ENCODE results near the gene MB. TPM values are rescaled to one million over a fixed set of nuclear protein-coding genes. Genes with fewer than 3 reads are reported as not detected.

The MB gene
- total and polyA plus RNA-seq, 5 donors = 7,621 to 14,884 (median 10,770) TPM

DNA sequence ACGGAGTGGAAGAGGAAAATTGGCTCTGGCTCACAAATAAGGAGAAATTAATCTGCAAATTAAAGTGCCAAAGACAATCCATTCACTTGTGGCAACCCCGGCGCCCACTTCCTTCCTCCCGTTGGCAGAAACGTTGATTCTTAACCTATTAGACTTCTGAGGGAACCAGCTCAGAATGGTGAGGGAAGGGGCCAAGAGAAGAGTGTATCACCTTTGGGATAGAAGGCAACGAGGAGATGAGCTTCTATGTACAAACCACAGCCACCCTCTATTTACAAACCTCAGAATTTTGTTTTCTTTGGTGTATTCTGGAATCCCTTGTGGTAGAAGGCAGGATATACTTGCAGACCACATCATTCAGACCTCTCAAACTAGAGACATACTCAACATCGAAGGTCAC, 1.1 kb downstream of the MB start:
- ATAC-seq (no peak), DNase-seq (no peak)
- peak overlapping the region; percentile 97 for H3K27ac ChIP-seq (ENCODE audit: low read length)
- no peaks in the 10 kb centered on the region for H3K9me3 ChIP-seq (ENCODE audit: control insufficient read depth, low read length)
- H3K4me3 ChIP-seq (ENCODE audit: low read length) = peak overlapping the region; percentile 66
- H3K4me1 ChIP-seq (ENCODE audit: control insufficient read depth, insufficient read depth, low read length) = no peaks in the 10 kb centered on the region
- intact Hi-C loops (cut with DNase I) = no loop called here
- WGBS = 53% methylated on average over 7 of the region's 7 CpGs
- H3K27me3 ChIP-seq (ENCODE audit: control insufficient read depth, insufficient read depth) = no peaks in the 10 kb centered on the region

DNA sequence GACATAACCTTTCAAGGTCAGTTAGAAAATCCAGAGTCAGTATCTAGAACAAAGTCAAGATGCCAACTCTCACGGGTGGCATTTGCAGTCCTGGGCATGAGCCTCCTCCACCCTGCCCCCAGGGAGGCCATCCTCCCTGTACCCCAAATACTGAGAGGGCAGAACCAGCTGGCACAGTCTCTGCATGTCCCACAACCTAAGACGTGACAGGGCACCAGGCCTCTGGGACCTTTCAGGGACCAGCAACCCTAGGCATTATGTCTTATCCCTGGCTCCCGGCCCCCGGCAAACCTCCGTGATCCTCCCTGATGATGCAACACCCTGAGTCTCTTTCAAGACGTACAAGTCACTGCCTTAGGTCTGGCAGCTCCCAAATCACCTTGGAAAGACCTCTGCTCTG, 2.0 kb downstream of the MB start:
- Histone ChIP-seq H3K4me3 (ENCODE audit: low read length) (peak overlapping the region; percentile 66), H3K4me1 (ENCODE audit: control insufficient read depth, insufficient read depth, low read length) (no peaks in the 10 kb centered on the region), H3K27ac (ENCODE audit: low read length) (peak overlapping the region; percentile 97), H3K27me3 (ENCODE audit: control insufficient read depth, insufficient read depth) (no peaks in the 10 kb centered on the region), H3K9me3 (ENCODE audit: control insufficient read depth, low read length) (no peaks in the 10 kb centered on the region)
- intact Hi-C loops (cut with DNase I) = no loop called here
- WGBS = 67% methylated on average over 6 of the region's 6 CpGs
- DNase-seq (peak in 1 of 3 donors; percentile 52), ATAC-seq (no peak)

DNA sequence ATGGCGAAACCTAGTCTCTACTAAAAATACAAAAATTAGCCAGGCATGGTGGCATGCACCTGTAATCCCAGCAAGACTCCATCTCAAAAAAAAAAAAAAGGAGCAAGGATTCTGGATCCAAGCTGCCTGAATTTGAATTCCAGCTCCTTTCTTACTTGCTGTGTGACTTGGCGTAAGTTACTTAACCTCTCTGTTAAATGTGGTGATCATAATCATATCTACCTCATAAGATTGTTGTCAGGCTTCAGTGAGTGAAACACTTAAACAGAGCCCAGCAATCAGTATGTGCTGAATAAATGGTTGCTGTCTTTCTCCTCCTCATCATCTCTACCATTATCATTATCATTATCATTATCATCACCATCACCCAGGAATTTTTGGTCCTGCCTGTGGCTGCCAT, 2.7 kb downstream of the MB start:
- Histone ChIP-seq H3K27ac (ENCODE audit: low read length) (peak overlapping the region; percentile 97), H3K9me3 (ENCODE audit: control insufficient read depth, low read length) (no peaks in the 10 kb centered on the region), H3K27me3 (ENCODE audit: control insufficient read depth, insufficient read depth) (no peaks in the 10 kb centered on the region), H3K4me3 (ENCODE audit: low read length) (peak overlapping the region; percentile 66), H3K4me1 (ENCODE audit: control insufficient read depth, insufficient read depth, low read length) (peaks cover under 1% of the 10 kb centered on the region)
- ATAC-seq = no peak
- no peak for DNase-seq
- intact Hi-C loops (cut with DNase I) = no loop called here
- WGBS = 73% methylated on average over 2 of the region's 2 CpGs

DNA sequence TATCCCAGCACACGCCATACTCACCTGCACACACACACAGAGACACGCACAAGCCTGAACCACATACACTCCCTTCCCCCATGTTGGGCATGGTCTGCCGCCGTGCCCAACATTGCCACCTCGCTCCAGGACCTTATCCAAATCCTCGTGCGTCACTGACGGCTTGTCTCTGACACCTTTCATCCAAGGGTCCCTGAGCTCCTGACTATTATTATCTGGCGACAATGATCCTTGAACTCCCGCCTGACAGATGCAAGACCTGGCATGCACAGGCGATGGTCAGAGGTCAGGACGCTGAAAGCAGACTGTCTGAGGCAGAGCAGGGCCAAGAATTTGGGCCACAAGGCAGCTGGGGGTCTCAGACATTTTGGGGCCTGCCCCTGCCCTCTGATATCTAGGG, 4.2 kb downstream of the MB start:
- H3K27ac ChIP-seq (ENCODE audit: low read length) = peak overlapping the region; percentile 97
- WGBS = 69% methylated on average over 12 of the region's 12 CpGs
- peak; percentile 54 to 59 for ATAC-seq

DNA sequence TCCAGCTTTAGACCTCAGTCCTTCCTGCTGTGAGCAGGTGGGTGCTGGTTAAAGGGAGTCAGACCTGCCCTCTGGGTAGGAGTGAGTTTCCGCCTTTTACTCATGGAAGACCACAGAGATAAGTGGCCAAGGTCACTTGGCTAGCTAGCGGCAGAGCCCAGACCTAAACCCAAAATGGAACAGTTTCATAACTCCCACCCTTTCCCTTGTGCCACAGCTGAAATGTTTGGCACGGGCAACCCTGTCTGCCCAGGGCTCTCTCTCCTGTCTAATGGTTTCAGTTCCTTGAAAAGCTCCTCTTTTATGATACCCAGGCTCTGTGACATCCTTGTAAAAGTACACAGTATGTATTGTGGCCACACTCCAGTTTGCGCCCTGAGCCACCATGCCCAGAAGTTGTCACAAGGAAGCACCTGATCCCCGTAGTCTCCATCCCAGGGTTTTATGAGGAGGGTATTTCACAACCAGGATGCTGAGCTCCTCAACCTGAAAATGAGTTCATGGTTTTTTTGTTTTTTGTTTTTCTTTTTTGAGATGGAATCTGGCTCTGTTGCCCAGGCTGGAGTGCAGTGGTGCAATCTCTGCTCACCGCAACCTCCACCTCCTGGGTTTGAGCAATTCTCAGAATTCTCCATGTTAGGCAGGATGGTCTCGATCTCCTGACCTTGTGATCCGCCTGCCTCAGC, 5.1 kb downstream of the MB start:
- Histone ChIP-seq H3K27ac (ENCODE audit: low read length) (peak overlapping the region; percentile 81), H3K4me3 (ENCODE audit: low read length) (peak overlapping the region; percentile 1), H3K4me1 (ENCODE audit: control insufficient read depth, insufficient read depth, low read length) (peaks cover 2% of the 10 kb centered on the region), H3K27me3 (ENCODE audit: control insufficient read depth, insufficient read depth) (no peaks in the 10 kb centered on the region), H3K9me3 (ENCODE audit: control insufficient read depth, low read length) (no peaks in the 10 kb centered on the region)
- no peak for DNase-seq
- ATAC-seq = no peak
- 60% methylated on average over 8 of the region's 8 CpGs for WGBS
- intact Hi-C loops (cut with DNase I) = no loop called here

More for the DNA sequence above, 4.2 kb downstream of the MB start:
- H3K9me3 ChIP-seq (ENCODE audit: control insufficient read depth, low read length) = no peaks in the 10 kb centered on the region
- no peaks in the 10 kb centered on the region for H3K27me3 ChIP-seq (ENCODE audit: control insufficient read depth, insufficient read depth)
- peak; percentile 49 to 79 (median 77) for DNase-seq
- peaks cover 2% of the 10 kb centered on the region for H3K4me1 ChIP-seq (ENCODE audit: control insufficient read depth, insufficient read depth, low read length)
- peak overlapping the region; percentile 7 for H3K4me3 ChIP-seq (ENCODE audit: low read length)
- intact Hi-C loops (cut with DNase I) = no loop called here

DNA sequence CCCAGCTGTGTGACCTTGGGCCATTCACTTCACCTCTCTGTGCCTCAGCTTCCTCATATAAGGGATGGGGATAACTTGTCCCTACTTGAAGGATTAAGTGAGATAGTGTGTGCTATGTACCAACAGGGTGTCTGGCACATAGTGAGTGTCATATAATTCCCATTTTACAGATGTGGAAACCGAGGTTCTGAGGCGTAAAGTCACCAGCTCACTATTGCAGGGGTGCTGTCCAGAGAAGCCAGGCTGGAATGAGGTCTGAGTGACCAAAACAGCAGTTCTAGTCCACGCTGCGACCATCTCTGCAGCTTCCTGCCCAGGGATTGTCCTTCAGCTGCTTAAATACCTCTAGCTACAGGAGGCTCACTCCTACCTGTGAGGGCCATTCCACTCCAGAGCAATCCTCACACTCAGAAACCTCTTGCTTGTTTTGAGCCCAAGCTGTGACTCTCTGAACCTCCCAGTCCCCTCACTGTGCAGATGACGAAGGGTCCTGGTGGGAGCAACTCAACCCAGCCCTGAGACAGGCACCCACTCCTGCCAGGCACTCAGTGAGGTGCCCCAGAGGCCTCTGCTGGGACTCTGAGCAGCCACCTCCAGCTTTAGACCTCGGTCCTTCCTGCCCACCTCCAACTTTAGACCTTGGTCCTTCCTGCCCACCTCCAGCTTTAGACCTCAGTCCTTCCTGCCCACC, 5.8 kb downstream of the MB start:
- ATAC-seq = no peak
- peaks cover 4% of the 10 kb centered on the region for H3K4me1 ChIP-seq (ENCODE audit: control insufficient read depth, insufficient read depth, low read length)
- intact Hi-C loops (cut with DNase I) = no loop called here

DNA sequence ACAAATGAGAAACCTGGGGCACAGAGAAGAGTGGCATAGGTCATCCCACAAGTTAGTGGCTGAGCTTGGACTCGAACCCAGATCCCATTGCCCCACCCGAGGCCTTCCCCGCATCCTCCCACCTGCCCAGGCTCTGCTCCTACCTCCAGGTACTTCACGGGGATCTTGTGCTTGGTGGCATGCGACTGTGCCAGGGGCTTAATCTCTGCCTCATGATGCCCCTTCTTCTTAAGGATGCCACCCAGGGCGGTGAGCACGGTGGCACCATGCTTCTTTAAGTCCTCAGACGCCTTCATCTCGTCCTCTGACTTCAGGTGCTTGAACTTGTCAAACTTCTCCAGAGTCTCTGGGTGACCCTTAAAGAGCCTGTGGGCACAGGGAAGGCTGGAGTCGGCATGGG, 6.4 kb downstream of the MB start:
- DNase-seq = peak in 1 of 3 donors; percentile 56
- Histone ChIP-seq H3K4me1 (ENCODE audit: control insufficient read depth, insufficient read depth, low read length) (peaks cover 7% of the 10 kb centered on the region), H3K9me3 (ENCODE audit: control insufficient read depth, low read length) (no peaks in the 10 kb centered on the region), H3K27ac (ENCODE audit: low read length) (peak overlapping the region; percentile 81), H3K27me3 (ENCODE audit: control insufficient read depth, insufficient read depth) (no peaks in the 10 kb centered on the region), H3K4me3 (ENCODE audit: low read length) (no peak overlapping the region)
- ATAC-seq = no peak
- intact Hi-C loops (cut with DNase I) = no loop called here
- 82% methylated on average over 10 of the region's 10 CpGs for WGBS

More for the DNA sequence above, 5.8 kb downstream of the MB start:
- no peak overlapping the region for H3K4me3 ChIP-seq (ENCODE audit: low read length)
- H3K9me3 ChIP-seq (ENCODE audit: control insufficient read depth, low read length) = no peaks in the 10 kb centered on the region
- peak in 1 of 3 donors; percentile 35 for DNase-seq
- 78% methylated on average over 6 of the region's 6 CpGs for WGBS
- peak overlapping the region; percentile 81 for H3K27ac ChIP-seq (ENCODE audit: low read length)
- no peaks in the 10 kb centered on the region for H3K27me3 ChIP-seq (ENCODE audit: control insufficient read depth, insufficient read depth)

DNA sequence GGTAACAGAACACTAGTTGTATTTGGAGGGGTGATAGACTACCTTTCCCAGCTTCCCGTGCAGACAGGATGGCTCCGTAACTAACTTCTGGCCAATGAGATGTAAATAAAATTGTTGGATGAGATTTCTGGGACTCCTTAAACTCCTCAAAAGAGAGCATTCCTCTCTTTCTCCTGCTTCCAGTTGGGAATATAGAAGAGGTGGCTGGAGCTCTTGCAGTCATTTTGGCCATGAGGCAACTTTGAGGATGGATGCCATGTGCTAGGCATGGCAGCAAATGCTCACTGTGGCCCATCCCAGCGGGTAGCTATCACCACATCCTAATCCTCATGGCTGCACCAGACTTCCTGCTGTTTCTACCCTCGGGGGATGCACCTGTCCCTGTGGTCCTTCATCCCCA, 7.4 kb downstream of the MB start:
- no peak overlapping the region for H3K4me3 ChIP-seq (ENCODE audit: low read length)
- no peak for ATAC-seq
- H3K4me1 ChIP-seq (ENCODE audit: control insufficient read depth, insufficient read depth, low read length) = peaks cover 12% of the 10 kb centered on the region
- intact Hi-C loops (cut with DNase I) = no loop called here
- H3K27ac ChIP-seq (ENCODE audit: low read length) = peak overlapping the region; percentile 6
- DNase-seq = peak in 1 of 3 donors; percentile 5
- H3K27me3 ChIP-seq (ENCODE audit: control insufficient read depth, insufficient read depth) = no peaks in the 10 kb centered on the region
- 78% methylated on average over 4 of the region's 4 CpGs for WGBS
- H3K9me3 ChIP-seq (ENCODE audit: control insufficient read depth, low read length) = no peaks in the 10 kb centered on the region

DNA sequence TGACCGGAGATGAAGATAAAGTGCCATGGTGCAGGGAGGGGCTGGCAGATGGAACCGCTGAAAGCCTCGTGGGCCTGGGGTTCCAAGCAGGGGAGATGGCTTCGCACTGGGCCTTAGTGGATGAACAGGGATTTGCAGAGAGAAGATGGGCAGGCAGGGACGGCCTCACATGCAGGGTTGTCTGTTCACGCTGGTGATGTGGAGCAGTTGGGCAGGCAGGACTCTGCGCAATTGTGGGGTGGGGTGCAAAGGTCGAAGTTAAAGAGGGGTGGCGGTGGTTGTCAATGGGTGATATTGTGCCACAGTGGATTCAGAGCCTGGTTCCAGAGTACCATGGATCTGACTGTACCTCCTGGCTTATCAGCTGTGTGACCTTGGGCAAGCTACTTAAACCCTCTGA, 7.9 kb downstream of the MB start:
- ATAC-seq (no peak), DNase-seq (peak in 2 of 3 donors; percentile 8 to 46)
- WGBS = 79% methylated on average over 9 of the region's 9 CpGs
- H3K27me3 ChIP-seq (ENCODE audit: control insufficient read depth, insufficient read depth) = no peaks in the 10 kb centered on the region
- H3K4me3 ChIP-seq (ENCODE audit: low read length) = no peak overlapping the region
- peaks cover 12% of the 10 kb centered on the region for H3K4me1 ChIP-seq (ENCODE audit: control insufficient read depth, insufficient read depth, low read length)
- intact Hi-C loops (cut with DNase I) = no loop called here
- no peaks in the 10 kb centered on the region for H3K9me3 ChIP-seq (ENCODE audit: control insufficient read depth, low read length)
- H3K27ac ChIP-seq (ENCODE audit: low read length) = peak overlapping the region; percentile 32

DNA sequence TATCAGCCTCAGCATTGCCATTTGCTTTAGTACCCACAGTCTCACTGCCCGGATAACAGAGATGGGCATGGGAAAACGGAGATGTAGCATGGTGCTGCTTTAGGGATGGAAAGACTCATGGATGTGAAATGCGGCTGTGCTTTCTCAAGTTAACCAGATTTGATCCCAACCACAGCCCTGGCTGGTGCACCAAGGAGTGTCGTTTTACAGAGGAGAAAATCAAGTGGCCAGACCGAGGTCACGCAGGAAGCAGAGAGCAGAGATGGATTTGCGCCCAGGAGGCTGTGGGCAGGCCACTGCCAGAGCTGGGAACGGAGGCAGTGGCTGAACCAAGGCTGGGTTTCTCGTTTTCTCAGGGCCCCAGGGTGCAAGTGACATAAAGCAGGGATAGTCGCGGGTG, 9.0 kb downstream of the MB start:
- intact Hi-C loops (cut with DNase I) = no loop called here
- WGBS = 59% methylated on average over 11 of the region's 11 CpGs
- Histone ChIP-seq H3K9me3 (ENCODE audit: control insufficient read depth, low read length) (no peaks in the 10 kb centered on the region), H3K4me3 (ENCODE audit: low read length) (no peak overlapping the region), H3K27me3 (ENCODE audit: control insufficient read depth, insufficient read depth) (no peaks in the 10 kb centered on the region), H3K4me1 (ENCODE audit: control insufficient read depth, insufficient read depth, low read length) (peaks cover 12% of the 10 kb centered on the region), H3K27ac (ENCODE audit: low read length) (peak overlapping the region; percentile 8)
- DNase-seq = peak in 1 of 3 donors; percentile 49
- no peak for ATAC-seq

DNA sequence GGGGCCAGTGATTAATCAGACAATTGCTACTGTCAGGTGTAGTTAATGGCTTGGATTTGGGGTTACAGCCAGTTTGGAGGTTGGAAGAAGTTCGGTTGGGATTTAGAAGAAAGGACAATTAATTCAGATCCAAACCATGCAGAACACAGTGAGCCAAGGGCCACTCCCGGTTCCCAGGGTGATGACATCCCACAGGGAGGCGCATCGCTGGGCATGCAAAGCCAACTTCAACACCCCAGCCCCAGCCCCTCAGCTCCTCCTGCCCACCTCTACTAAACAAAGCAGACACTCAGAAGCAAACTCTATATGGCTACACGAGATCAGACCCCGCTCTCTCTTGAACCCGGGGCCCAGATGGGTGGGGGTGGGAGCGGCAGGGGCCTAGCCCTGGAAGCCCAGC, 10.2 kb downstream of the MB start:
- Histone ChIP-seq H3K27ac (ENCODE audit: low read length) (peak overlapping the region; percentile 89), H3K4me1 (ENCODE audit: control insufficient read depth, insufficient read depth, low read length) (peaks cover 12% of the 10 kb centered on the region)
- ATAC-seq = no peak

More for the DNA sequence above, 10.2 kb downstream of the MB start:
- H3K9me3 ChIP-seq (ENCODE audit: control insufficient read depth, low read length) = no peaks in the 10 kb centered on the region
- intact Hi-C loops (cut with DNase I) = no loop called here
- WGBS = 71% methylated on average over 8 of the region's 8 CpGs
- peak in 1 of 3 donors; percentile 50 for DNase-seq
- no peaks in the 10 kb centered on the region for H3K27me3 ChIP-seq (ENCODE audit: control insufficient read depth, insufficient read depth)
- H3K4me3 ChIP-seq (ENCODE audit: low read length) = no peak overlapping the region
